Activated CD8-positive, alpha-beta memory T cell treated with anti-CD3 and anti-CD28 coated beads for 1 hour (primary cell): ENCODE data around the gene TPX2.

Source experiments
- DNase-seq, 2 donors: peaks; one replicate each; pipeline ENCODE4 v3.0.0-alpha.2; 2020; ENCODE audit warnings: low read depth in 1 of 2; ENCODE audit errors: extremely low read depth in 1 of 2

Gene TPX2

DNA sequence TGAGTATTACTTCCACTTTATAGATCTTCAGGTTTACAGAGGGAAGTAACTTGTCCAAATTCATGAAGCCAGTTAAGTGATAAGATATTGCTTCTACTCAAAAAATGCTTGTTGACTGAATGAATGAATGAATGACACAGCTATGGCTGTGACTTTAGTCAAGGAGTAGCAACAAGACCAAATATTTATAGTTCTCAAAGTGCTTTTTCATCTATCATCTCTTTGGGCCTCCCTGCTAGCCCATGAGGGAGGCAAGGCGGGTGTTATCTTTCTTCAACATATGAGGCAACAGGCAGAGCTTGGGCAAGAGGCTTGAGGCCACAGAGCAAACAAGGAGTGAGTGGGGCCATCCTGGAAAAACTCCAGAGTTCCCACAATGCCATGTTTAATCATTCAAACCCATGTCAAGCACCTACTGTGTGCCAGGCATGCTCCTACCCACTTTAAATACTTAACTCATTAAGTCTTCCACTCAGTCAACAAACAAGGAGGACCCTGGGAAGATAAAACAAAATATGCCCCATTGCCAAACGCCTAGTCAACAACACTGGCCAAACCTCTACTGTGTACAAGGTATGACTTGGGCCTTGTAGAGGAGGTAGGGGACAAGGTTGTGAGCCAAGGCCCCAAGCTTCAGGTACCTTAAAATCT, 32.4 kb upstream of the TPX2 start:
- no peak for DNase-seq

DNA sequence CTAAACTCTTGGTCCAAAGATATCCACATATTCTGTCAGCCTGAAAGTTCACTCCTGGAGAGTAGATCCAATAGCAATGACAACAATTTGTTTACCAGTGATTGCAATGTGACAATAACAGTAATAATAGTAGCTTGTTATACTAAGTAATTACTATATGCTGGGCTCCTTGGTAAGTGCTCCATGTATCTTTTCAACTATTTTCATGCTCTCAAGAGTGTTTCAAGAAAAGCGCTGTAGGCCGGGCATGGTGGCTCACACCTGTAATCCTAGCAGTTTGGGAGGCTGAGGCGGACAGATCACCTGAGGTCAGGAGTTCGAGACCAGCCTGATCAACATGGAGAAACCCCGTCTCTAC, 31.9 kb upstream of the TPX2 start:
- no peak for DNase-seq

DNA sequence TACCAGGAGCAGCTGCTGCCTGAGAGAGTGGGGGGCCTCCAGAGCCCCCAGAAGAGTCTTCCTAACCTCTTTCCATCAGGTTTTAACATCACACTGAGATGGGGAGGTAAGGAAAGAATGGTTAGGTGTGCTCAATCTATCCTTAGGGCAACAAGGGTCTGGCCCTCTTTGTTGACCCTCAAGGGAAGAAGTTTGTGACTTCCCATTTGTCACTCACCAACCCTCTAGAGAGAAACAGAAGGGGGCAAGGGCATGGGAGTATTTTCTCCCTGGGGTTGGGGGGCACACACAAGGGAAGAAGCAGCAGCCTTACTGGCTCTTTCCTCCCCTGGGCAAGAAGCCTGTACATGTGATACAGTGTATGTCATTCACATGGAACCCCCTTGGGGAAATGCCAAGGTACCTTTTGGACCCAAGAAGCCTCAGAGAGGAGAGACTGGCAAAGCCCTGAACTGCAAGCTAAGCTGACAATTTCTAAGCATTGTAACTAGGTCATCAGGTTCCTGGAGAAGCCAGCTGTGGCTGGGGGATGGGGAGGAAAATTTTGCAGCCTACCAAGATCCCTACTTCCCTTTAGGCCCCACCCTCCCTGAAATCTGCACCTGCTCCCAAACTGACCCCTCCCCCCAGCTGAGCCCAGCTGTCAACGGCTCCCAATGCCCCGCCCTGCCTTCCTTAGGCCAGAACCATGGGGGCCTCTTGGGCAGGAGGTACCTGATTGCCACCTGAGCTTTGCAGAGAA, 30.9 kb upstream of the TPX2 start:
- no peak for DNase-seq

DNA sequence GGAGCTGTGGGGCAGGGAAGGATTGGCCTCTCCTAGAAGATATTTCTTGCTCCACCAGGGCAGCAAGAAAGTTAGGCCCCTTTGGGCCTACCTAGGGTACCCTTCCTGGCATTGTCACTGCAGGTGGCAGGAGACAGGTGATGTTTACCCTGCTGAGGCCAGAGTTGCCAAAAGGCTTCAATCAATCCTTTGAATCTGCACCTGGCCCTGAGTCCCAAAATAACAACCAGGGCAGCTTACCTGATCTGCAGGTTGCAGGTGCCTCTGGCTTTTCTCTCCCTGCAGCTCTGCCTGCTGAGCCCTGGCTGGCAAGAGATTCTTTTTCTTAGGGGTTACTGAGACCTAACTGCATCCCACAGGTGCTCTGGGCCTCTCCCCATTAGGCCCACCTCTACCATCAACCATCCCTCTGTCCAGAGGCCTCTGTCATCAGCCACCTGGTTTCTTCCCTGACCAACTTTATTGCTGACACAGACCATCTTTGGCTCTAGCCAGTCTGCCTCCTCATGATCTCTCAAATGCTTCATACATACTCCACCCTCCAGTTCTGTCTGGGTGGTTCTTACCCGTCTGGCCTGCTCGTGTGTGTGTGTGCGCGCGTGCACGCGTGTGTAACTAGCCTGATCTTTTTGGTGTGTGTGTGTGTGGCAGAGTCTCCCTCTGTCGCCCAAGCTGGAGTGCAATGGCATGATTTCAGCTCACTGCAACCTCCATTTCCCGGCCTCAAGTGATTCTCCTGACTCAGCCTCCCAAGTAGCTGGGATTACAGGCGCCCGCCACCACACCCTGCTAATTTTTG, 30.2 kb upstream of the TPX2 start:
- DNase-seq = no peak

DNA sequence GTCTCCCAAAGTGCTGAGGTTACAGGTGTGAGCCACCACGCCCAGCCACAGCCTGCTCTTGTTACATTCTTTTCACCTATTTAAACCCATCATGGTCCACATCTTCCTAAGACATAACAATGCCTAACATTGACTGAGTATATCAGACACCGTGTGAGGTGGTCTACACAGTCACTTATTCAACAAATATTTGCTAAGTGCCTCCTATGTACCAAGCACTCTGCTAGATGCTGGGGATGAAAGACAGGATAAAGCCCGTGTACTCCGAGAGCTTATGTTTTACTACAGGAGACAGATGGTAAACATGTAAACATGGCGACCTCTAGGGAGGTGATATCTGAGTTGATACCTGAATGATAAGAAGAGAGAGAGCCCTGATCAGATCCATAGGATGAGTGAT, 29.2 kb upstream of the TPX2 start:
- DNase-seq = no peak

DNA sequence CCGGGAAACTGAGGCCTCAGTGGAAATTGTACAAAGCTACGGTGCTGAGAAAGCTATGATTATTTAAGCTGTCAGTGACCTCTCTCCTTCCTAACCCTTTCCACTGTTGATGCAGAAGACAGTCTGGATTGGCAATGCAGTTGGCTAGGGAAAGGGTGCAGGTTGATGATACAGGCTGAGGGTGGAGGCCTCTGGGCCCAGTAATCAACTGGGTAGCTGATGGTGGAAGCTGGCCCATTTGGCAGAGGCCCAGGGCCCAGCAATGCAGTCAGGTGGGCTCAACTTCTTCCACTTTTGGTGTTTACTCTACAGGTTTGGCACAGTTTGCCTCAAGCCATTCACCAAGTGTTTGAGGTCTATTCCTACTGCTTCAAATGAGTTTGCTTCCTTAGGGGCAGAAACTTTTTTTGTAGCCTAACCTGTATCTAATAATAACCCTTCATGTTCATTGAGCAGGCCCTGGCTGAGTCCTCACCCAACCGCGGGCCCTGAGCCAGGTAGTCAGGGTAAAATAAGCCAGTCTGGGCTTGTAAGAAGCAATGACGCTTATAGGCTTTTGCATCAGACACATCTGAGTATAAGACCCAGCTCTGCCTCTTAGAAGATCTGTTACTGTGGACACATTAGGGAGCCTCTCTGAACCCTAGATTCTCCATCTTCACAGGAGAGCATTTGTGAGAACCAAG, 28.5 kb upstream of the TPX2 start:
- DNase-seq = no peak

DNA sequence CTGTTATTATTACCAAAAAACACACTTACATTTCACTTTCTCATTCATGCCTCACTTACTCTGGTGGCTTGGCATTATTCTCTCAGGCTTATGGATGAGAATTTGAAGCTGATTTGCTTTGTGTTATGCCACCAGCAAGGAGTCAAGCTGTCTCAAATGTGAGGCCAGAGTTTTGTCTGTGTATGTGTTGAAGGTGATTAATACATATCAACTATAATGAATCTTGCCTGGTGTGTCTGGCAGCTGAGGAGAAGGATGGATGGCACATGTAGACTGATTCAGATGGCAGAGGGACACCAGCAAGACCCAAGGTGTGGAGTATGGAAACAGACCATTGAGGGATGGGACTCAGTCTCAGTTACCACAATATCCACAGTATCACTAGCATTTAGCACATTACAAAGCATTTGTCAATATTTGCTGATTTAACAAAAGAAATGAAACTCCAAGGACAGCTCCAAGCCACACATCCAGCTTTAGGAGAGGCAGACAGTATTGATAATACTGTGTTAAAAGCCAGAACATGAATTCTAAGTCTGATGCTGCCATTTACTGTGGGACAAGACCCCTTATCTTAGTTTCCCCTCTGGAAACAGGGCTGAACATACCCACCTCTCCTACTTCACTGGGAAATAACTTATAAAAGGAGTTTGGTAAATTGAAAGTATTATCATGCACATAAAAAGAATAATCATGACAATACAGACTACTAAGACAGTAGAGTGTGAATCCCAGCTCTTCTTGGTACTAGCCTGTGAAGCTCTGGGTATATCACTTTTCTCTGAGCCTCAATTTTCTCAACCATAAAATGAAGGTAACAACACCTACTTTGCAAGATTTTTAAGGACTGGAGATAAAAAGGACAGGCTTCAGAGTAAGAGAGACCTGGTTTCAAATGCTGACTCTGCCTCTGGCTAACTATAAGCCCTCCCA, 27.6 kb upstream of the TPX2 start:
- DNase-seq = no peak

DNA sequence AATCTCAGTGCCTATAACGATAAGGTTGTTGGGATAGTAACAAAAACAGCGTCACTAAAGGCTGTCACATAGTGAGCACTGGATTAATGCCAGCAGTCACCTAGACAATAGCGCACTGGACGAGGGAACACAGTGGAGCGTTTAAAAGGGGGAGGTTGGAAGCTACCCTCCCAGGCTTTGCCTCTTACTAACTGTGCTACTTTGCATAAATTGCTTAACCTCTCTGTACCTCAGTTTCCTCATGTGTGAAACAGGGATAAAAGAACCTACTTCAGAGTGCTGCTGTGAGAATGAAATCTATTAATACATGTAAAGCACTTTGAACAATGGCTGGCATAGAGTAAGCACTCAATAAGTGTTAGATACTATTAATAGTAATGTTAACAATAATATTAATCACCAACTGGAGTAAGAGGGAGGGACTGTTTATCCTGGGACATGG, 27.0 kb upstream of the TPX2 start:
- no peak for DNase-seq

DNA sequence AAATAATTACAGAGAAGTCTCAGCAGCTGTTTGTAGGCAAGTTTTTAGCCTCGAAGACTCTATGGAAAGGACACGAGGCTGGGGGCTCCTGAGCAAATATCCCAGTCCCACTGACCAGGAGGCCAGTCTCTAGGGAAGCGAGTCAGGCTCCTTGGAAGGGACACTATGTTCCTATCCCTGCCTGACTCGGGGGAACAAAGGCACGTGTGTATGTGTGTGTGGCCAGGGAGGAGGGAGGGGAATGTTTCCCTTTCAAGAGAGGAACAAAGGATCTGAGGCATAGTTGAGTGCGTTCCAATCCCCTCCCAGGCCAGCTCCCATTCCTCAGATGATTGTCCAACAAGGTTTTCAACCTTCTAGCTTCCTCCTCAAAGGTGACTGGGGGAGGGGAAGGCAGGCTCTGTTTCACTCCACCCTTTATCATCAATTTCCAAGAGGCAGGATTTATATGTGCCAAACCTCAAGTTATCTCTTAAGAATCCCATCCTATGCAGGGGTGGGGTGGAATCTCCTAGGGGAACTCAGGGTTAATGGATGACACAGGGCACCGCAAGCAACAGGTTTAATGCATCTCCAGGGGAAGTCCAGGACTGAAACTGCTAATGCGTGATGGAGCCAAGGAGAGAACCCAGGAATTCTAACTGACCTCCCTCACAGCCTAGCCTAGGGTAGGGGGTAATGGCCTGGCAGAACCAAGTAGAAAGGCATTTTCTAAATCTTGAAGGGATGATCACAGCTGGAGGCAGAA, 26.4 kb upstream of the TPX2 start:
- DNase-seq = no peak

DNA sequence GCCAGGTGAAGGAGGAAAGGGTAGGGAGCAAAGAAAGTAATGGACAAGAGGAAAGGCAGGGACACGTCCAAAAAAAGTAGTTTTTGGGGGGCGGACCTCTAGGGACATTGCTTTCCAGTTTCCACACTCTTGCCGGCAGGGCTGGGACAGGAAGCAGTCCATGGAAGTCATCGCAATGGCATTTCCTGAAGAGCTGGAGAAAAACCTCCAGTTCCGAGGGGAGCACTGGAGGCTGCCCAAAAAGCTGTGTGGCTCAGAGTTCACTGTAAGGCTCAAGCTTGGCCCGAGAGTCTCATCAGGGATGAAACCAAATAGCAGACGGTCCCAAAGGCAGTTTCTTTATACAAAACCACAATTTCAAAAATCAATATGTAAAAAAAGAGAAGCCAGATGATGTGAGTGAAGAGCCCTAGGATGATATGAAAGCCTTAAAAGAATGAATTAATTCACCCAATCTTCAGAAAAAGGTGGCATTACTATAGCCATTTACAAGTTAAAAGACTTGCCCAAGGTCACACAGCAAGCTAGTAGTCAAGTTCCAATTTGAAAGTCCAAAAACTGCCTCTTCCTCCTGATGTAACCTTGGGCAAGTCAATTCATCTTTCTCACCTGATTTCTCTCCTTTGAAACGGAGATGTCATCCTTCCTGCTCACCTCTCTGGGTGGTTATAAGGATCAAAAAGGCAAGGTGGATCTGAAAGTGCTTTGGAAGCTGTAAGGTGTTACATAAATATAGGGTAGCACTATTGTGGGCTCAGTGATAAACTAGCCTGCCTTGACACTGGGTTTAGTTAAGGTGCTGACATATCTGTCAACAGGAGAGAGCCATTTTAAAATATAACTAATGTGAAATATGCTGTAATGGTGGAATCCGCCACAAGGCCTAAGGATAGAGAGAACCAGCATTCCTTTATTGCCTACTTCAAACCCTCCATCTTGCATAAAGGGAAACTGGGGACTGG, 25.5 kb upstream of the TPX2 start:
- no peak for DNase-seq

DNA sequence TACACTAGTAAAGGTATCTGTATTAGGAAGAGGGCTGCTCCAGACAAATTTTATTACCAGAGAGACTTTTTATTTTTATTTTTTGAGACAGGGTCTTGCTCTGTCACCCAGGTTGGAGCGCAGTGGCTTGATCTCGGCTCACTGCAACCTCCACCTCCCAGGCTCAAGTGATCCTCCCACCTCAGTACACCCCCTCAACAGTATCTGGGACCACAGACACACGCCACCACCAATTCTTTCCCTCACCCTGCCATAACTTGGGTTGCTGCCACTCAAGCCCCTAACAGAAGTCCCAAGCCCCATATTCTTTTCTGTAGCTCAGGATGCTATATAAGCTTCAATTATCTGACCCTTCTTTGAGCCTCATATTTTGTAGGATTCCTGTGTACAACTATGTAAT, 23.3 kb upstream of the TPX2 start:
- no peak for DNase-seq

DNA sequence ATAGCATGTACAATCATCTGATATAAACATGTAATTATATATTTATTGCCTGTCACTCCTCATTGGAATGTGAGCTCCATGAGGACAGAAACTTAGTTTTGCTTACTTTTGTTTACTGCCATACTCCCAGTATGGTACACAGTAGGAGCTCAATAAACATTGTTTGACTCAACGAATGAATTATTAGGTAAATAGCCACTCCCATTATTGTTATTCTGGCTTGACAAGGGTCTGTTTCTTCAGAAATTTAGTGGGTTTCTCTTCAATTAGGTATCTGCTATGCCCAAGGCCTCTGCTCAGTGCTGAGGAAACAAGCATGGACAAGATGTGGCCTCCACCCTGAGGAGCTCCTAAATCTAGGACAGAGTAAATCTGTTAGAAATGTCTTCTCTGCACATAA, 22.7 kb upstream of the TPX2 start:
- DNase-seq = no peak

DNA sequence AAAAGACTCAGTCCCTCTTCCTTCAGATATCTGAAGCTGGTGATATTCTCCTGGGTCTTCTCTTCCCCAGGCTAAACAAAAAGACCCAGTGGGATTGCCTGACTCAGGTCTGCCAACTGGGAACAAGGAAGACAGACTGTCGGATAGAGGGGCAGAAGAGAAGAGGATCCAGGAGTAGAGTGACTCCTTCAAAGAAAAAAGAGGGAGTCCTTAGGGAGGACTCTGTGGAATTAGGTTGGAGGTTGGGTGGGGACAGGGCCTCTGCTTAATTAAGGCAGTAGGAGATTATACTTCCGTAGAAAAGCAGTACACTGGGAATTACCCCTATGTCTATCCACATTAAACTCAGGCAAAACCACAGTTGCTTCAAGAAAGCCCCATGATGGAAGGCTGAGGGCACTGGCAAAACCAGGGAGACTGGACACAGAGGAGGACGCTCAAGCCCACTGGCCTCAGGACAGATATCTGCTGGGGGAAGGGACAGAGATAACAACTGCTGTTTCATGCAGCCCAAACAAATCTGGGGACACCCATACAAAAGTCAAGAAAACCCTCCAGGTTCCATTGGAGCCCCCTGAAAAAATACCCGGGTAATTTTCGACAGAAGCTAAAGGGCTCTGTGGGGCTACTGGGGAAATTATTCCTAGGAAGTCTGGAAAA, 22.1 kb upstream of the TPX2 start:
- no peak for DNase-seq

DNA sequence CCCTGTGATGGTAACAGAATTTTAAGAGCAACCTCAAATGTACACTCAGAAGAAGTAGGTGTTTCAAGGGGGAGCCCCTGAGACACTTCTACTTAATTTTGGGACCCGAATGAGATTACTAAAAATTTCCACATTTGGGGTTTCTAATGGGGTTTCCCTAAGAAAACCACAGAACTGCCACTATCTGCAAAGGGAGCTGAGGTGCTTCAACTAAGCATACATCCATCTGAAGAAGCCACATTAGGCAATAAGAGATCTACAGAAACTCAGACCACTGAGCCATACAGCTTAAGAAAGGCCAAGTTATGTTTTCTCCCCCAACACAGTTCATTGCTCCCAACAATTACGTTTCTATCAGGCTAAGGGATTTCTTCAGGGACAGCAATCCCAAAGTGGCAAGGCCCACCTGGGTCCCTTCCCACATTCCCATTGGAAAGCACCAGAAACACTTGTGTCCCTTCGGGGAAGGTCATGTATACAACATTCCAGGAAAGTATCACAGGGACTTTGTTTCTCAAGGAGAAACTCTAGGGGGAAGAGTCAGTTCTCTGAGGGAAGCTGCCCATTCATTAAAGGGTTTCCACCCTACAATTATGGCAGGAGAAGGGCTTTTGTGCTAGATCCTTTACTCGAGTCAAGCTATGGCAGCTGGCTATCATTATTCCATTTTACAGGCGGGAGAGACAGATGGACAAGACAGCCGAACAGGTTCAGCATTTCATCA, 21.4 kb upstream of the TPX2 start:
- DNase-seq = no peak

DNA sequence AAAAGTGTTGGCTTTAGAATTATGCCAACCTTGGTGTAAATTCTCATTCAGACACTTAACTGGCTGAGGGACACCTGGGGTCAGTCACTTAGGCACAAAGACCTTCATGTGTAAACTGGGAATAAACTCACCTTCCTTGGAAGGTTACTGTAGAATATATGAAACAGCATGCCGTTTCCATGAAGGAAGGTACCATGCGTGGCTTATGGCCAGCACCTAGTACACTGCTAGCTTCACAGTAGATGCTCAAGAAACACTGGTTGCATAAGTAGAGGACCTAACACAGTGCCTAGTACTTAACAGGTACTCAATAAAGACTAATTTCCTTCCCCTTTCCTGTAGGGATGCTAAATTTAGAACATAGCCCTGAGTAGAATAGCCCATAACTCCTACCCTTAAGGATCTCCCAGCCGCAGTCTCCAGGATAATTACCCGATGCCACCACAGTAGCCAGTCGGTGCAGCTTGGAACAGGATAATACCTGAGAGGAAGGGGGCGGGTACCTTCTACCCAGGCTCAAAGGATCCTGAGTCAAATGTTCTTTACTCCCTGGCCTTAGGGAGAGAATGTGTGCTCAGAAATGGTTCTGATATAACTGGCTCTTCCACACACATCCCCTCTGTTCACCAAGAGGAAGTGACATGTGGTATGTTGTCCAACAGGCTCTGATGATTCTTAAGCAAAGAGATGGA, 20.0 kb upstream of the TPX2 start:
- no peak for DNase-seq

DNA sequence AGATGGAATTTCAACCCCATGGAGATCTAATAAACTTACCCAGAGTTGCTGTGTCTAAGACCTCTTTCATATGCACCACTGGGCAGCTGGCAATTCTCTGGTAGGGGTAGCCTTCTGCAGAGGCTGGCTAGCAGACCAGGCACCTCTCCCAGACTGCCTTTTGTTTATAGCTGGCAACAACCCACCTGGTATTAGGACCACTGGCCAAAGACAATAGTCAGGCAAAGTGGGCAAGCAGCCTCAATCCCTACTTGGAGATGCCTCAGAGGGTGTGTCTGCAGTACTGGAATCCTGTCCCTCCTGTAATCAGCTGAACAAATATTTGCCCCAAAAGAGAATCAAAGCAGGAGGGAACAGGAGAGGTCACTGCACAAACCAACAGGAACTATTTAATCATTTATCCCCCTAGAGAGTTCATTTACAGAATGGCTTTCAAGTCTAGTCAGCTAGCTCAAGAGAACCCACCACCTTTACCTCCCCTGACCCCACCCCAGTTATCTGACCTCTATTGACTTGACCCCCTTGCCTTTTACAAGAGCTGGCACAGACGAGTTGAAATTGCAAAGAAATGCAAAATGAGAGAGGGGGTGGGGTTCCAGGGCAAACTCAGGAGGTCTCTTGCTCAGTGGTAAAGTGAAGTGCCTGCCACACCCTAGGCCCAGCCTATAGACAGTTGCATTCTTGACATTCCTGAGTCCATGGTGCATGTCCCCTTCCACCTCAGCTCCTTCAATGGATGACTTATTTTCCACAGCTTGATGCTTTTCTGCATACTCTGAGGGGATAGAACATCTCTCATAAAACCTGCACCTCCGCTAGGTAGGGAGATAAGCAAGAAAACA, 19.2 kb upstream of the TPX2 start:
- DNase-seq = no peak
